NCI-H1694 treated with DMSO at 0.1 percent for 48 hours (cell line): ENCODE measurements around the gene CALM1.
A peak's percentile ranks its signal among the peaks of the same experiment; 100 is the strongest.

ENCODE experiments used
- DNase-seq: peaks from one replicate; lab custom pipeline; 2025; lab: John Stamatoyannopoulos, UW

CALM1 gene

GRCh38 chr14:90443161-90444076, 46.6 kb downstream of the CALM1 start:
- DNase-seq, result no peak

DNA sequence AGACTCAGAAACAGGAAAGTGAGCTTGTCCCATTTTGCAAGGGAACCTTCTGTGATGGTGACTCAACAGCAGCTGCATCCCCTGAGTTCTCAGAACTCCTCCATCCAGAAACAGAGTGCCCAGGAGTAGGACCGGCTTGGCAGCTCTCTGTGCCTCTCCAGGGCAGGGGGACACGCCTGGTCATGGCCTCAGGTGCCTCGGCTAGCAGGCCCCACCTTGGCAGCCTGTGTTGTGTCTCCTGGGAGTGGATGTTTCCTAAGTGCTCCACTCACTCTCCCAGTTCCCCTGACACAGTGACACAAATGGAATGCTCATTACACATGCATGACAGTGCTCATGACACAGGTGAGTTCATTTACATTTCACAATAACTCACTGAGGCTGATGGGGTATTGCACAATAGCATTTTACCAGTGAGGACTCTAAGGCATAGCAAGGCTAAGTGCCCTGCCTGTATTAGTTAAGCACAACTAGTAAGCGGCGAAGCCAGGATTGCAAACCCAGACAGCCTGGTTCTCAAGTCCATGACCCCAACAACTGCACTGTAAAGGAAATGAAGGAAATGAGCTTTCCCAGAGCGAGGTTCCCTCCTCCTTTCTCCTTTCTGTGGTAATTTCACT, 47.4 kb downstream of the CALM1 start:
- no peak for DNase-seq

DNA sequence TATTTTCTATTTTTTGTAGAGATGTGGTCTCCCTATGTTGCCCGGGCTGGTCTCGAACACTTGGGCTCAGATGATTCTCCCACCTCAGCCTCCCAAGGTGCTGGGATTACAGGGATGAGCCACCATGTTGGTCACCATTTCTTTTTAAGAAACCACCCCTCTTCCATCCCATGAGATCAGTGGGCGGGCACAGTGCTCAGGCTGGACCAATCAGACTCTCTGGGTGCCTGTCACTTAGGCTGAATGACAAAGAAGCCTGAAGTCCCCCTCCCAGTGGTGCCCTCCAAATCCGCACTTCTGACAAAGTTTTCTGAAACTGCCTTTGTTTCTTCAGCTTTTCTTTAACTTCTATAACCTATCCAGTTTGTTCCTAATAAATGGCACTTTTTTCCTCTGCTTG, 48.2 kb downstream of the CALM1 start:
- no peak for DNase-seq

- no peak for DNase-seq
Measured at GRCh38 chr14:90446405-90446804, 49.6 kb downstream of the CALM1 start.

GRCh38 chr14:90447720-90448497, 51.1 kb downstream of the CALM1 start:
- no peak for DNase-seq

DNA sequence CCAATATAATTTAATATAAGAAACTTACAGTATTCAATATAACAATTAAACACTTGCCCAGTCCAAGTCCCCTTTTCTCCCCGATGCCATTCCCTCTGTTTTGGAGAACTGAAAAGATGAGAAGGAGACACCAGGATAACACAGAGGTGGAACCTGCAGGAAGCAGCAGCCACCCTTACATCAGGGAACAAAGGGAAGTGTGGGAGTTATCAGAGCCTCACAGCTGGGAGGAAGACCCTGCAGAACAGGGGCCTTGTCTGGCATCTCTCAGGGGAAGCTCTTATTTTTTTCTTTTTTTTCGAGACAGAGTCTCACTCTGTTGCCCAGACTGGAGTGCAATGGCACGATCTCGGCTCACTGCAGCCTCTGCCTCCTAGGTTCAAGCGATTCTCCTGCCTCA, 52.6 kb downstream of the CALM1 start:
- no peak for DNase-seq

DNA sequence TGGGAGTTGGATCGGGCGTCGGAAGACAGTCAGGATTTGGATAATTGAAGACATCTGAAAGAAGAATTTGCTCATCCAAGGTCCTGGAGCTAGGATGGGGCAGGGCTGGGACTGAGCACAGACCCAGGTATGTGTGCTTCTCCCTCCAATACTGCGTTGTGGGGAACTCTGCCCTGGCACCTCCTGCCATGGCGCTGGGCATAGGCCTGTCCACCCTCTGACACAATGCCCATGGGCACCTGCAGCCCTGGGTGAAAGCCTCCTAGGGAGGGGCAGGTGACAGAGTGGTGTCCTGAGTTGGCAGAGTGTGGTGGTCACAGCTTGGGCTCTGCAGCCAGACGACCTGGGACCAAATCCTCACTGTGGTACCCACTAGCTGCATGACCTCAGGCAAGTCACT, 53.3 kb downstream of the CALM1 start:
- DNase-seq, result no peak

- peak; percentile 89 for DNase-seq
Measured at GRCh38 chr14:90450667-90451066, 53.8 kb downstream of the CALM1 start.

DNA sequence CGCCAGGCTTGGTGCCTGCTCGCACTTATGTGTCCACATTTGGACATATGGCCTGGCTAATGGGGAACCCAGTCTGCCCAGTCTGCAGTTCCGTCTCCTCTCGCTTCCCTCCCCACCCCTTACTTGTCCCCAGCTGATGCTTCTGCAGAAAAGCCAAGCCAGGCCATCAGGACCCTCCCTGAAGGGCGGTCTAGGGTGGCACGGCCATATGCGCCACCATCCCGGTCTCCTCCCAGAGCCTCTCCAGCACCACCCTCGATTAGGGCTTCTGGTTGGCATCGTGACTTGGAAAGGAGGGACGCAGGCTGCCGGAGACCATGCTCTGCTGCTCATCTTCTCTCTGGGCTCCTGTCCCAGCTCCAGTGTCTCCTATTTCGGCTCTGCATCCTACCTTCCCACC, 54.6 kb downstream of the CALM1 start:
- no peak for DNase-seq

DNA sequence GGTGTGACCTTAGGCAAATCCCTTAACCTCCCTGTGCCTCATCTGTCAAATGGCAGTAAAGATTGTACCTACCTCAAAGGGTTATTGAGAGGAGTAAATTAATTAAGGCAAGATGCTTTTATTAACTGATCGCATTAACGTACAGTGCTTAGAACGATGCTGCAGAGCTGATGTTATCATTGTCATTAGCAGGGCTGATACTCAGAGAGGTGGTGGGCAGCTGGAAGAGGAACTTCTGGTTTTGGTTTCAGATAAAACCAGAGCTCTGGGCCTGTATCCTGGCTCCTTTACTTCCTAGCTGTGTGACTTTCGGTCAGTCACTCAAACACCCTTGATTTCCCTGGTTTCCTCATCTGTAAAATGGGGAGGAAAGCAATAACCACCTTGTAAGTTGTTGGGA, 55.1 kb downstream of the CALM1 start:
- DNase-seq, result no peak

DNA sequence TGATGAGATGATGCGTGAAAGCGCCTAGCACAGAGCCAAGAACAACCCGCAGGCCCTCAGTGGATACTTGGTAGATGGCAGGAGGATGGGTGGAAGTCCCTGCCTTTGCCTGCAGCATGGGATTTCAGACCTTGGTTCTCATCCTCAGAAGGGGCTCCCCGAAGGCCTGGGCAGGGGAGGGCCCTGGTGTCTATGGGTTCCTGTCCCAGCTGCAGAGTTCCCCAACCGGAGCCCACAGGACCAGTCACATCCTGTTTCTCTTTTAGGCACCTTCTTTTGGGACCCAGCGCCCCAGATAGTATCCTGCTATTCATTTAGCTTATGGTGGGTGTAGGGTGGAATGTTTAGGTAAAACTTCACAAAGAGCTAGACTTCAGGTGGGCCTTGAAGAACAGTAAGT, 55.5 kb downstream of the CALM1 start:
- DNase-seq, result no peak

DNA sequence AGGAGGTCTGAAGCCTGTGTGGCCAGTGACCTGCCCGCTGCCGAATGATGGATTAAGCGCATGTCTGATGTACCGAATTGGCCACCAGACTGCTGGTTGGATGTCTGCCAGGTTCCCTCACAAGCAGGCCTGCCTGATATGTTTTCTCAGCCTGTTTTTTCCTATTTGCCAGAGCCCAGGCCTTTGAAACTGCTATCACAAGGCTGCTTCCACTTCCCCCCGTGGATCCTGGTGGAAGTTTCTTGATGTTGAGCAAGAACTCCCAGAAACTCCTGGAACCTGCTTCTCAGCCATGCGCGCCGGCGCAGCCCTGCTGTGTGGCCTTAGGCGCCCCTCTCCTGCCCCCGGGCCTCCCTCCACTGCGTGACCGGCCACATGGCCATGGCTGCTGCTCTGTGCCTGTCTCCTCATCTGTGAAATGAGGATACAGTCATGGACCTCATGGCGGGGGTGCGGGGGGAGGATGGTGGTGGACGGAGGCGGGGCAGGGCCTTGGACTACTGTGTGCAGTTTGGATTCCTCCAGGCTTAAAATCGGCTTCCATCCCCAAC, 56.6 kb downstream of the CALM1 start:
- peak; percentile 81 for DNase-seq

GRCh38 chr14:90454041-90455000, 57.5 kb downstream of the CALM1 start:
- DNase-seq, result peak; percentile 65

DNA sequence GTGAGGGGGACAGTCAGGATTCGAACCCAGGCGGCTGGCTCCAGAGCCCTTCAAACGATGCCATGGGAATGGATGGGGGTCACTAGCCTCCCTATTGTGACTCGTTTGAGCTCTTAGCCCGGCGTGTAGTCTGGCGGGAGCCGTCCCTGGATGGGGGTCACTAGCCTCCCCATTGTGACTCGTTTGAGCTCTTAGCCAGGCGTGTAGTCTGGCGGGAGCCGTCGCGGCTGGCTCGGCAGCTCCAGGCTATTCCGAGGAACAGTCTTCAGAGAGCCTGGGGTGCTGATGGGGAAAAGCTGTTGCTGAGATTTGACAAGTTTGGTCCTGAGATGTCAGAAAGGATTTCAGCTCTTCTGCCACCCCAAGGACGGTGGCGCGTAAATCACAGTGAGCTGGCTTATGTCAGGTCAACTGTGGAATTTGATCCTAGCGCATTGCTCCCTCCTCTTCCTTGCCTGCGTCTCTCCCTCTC, 58.3 kb downstream of the CALM1 start:
- no peak for DNase-seq

DNA sequence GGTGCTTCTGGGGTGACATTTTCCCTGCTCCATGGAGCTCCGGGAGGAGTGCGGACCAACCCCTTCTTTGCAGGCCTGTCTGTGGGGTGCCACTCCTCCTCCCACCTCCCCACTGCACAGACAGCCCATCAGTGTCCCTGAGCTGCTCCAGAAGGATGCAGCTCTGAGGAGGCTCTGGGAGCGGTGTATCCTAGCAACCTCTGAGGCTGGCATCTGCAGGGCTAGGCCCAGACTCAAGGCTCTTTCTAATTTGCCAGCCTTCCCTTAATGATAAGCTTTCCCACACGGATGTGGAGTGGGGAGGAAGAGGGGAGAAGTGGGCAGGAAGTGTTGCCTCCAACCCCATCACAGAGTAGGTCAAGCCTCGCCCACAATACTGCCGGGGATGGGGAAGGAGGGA, 59.7 kb downstream of the CALM1 start:
- no peak for DNase-seq

GRCh38 chr14:90457186-90457585, 60.4 kb downstream of the CALM1 start:
- no peak for DNase-seq
